22Rv1 (cell line): ENCODE data around the gene PPM1H.

ENCODE experiments used
- H3K27ac ChIP-seq: fragments of 450-650 bp; 2 replicates; pipeline ENCODE4 v1.5.1; 2017
- ZFX ChIP-seq: fragments of 450-650 bp; IDR thresholded peaks from 2 replicates; pipeline ENCODE4 v1.6.1; 2017; ENCODE audit warnings: antibody characterized with exemption, borderline replicate concordance
- TF ChIP-seq, protein P1 (sequence below): fragments of 450-650 bp; IDR thresholded peaks from 2 replicates; pipeline ENCODE4 v1.5.1; 2017; ENCODE audit warnings: mild to moderate bottlenecking

The PPM1H gene

DNA sequence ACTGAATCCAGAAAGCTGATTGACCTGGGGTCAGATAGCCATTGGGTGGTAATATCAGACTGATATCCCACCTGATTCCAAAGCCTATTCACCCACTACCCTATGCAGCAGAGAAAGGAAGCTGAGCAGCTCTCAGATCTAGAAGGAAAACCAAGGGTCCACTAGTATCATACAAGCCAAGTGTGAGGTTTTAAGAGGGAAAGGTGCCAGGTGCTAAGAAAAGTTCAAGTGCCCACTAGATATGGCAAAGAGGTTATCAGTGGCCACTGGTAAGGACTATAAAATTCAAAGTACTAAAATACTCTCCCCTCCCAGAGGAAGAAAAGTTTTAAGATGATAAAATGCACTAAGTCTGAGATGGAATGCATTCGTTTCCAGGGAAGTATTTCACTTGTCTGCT is 85.6 kb downstream of the PPM1H start:
- no peak overlapping the region for H3K27ac ChIP-seq
- TF ChIP-seq, protein P1, sequence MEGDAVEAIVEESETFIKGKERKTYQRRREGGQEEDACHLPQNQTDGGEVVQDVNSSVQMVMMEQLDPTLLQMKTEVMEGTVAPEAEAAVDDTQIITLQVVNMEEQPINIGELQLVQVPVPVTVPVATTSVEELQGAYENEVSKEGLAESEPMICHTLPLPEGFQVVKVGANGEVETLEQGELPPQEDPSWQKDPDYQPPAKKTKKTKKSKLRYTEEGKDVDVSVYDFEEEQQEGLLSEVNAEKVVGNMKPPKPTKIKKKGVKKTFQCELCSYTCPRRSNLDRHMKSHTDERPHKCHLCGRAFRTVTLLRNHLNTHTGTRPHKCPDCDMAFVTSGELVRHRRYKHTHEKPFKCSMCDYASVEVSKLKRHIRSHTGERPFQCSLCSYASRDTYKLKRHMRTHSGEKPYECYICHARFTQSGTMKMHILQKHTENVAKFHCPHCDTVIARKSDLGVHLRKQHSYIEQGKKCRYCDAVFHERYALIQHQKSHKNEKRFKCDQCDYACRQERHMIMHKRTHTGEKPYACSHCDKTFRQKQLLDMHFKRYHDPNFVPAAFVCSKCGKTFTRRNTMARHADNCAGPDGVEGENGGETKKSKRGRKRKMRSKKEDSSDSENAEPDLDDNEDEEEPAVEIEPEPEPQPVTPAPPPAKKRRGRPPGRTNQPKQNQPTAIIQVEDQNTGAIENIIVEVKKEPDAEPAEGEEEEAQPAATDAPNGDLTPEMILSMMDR = no peak
- TF ChIP-seq ZFX = no peak

DNA sequence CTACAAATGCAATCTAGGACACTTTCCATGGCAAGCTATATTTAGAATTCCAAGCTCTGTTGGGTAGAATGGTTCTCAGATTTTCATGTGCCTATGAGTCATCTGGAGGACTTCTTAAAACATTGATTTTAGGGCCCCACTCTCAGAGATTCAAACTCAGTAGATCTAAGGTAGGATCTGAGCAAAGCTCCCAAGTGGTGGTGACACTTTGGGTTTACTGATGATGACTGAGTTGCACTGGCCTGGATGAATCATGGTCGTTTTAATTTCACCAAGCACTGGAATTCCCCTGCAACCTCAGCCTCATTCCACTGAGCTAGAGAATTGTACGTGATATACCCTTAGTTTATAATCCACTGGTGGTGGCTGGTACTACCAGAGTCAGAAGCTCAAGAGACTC is 86.5 kb downstream of the PPM1H start:
- TF ChIP-seq, protein P1 = no peak
- TF ChIP-seq ZFX = no peak
- no peak overlapping the region for H3K27ac ChIP-seq

GRCh38 chr12:62847709-62848108 is 87.2 kb downstream of the PPM1H start:
- TF ChIP-seq, protein P1 = no peak
- no peak for TF ChIP-seq ZFX
- H3K27ac ChIP-seq = no peak overlapping the region

GRCh38 chr12:62846491-62846890 is 88.5 kb downstream of the PPM1H start:
- no peak overlapping the region for H3K27ac ChIP-seq
- TF ChIP-seq ZFX = no peak
- TF ChIP-seq, protein P1 = no peak

GRCh38 chr12:62844915-62845314 is 90.0 kb downstream of the PPM1H start:
- TF ChIP-seq, protein P1 = no peak
- no peak for TF ChIP-seq ZFX
- H3K27ac ChIP-seq = no peak overlapping the region

GRCh38 chr12:62843716-62844115 is 91.2 kb downstream of the PPM1H start:
- no peak overlapping the region for H3K27ac ChIP-seq

DNA sequence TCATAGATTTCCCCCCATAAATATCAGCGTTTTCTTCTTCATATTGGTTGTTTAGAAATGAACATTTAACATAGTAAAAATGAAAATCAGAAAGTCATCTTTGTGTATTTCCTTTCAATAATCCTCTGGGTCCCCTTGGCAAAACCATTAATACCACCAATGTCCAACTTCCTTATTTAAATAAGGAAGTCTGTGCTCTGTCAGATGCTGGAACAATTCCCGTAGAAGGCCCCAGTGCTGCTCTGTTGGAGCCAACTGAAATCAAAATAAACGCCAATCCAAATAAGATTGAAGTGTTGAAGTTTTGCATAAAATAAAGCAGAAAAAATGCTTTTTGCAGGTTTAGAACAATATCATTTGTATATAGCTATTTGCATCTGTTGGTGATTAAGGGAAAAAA is 93.1 kb downstream of the PPM1H start:
- TF ChIP-seq, protein P1 = no peak
- no peak for TF ChIP-seq ZFX
- no peak overlapping the region for H3K27ac ChIP-seq

More at GRCh38 chr12:62843716-62844115, 91.2 kb downstream of the PPM1H start:
- no peak for TF ChIP-seq ZFX
- TF ChIP-seq, protein P1 = no peak
